ENCODE data around the gene FAM72B. TPM values are rescaled to one million over a fixed set of nuclear protein-coding genes. Genes with fewer than 3 reads are reported as not detected.

The FAM72B gene
- 1.8 and 5.3 TPM in 2 replicates for total RNA-seq

GRCh38 chr1:121184290-121185127 lies at the start of gene FAM72B, which contains the start of gene SRGAP2C:
Gene FAM72B (minus strand): TSS chr1:121184340. CDS start chr1:121183489, 851 bp downstream.
Gene SRGAP2C (plus strand): TSS chr1:121184975. CDS start chr1:121187447, 2,472 bp downstream.

Other genes with a start within 250 kb of the FAM72B start
- gene SRGAP2C, start 635 bp upstream of the FAM72B start, total RNA-seq: 12.3 and 15.1 TPM in 2 replicates

Measured in subcutaneous preadipocyte (primary cell).